Mammary epithelial cell (primary cell): ENCODE results near the gene SERINC1.

Experiments
- CTCF ChIP-seq, 2 donors: IDR thresholded peaks in 1 of 2; conservative IDR thresholded peaks in 1 of 2; 2 replicates each; pipeline ENCODE4 v1.5.1; 2011 to 2012; ENCODE audit warnings: inconsistent platforms in 2 of 2, low read length in 2 of 2, mild to moderate bottlenecking in 2 of 2, control low read depth in 1 of 2, low read depth in 1 of 2; ENCODE audit not compliant: insufficient read depth in 1 of 2; ENCODE audit errors: extremely low read depth in 1 of 2
- EZH2 ChIP-seq: IDR thresholded peaks from 2 replicates; pipeline ENCODE4 v1.6.1; 2012; ENCODE audit warnings: low read length, inconsistent platforms, borderline replicate concordance

- TF ChIP-seq CTCF (conservative IDR thresholded peaks at IDR 0.05 in 1 of 2, IDR thresholded peaks at IDR 0.05 in 1 of 2; ENCODE audit: extremely low read depth in 1 of 2, insufficient read depth in 1 of 2, low read depth in 1 of 2, low read length in 2 of 2) (no peak), EZH2 (no peak)
Observed at GRCh38 chr6:122494665-122495272, 23.2 kb upstream of the SERINC1 start.
